Measurements from ENCODE around the gene FAM3A.
A peak's percentile ranks its signal among the peaks of the same experiment; 100 is the strongest.
"Not testable (repeated sequence)": the region's sequence is repeated elsewhere in the genome, so short reads cannot be mapped to it uniquely, and the experiment has no call there.

FAM3A gene

GRCh38 chrX:154506483-154507332, 9.3 kb downstream of the FAM3A start:
- DNase-seq (ENCODE audit: extremely low read depth in 1 of 2, low read depth in 1 of 2) = no peak

- no peak for DNase-seq (ENCODE audit: extremely low read depth in 1 of 2, low read depth in 1 of 2)
Measured at GRCh38 chrX:154505734-154506133, 10.3 kb downstream of the FAM3A start.

GRCh38 chrX:154502989-154503388, 13.0 kb downstream of the FAM3A start:
- DNase-seq (ENCODE audit: extremely low read depth in 1 of 2, low read depth in 1 of 2) = no peak

- no peak for DNase-seq (ENCODE audit: extremely low read depth in 1 of 2, low read depth in 1 of 2)
Measured at GRCh38 chrX:154502098-154502497, 13.9 kb downstream of the FAM3A start.

- DNase-seq (ENCODE audit: extremely low read depth in 1 of 2, low read depth in 1 of 2) = not testable (repeated sequence)
Measured at GRCh38 chrX:154501423-154501822, 14.6 kb downstream of the FAM3A start.

GRCh38 chrX:154496591-154497137, 19.4 kb downstream of the FAM3A start:
- not testable (repeated sequence) for DNase-seq (ENCODE audit: extremely low read depth in 1 of 2, low read depth in 1 of 2)

GRCh38 chrX:154495472-154495922, 20.5 kb downstream of the FAM3A start:
- no peak for DNase-seq (ENCODE audit: extremely low read depth in 1 of 2, low read depth in 1 of 2)

GRCh38 chrX:154494715-154495114, 21.3 kb downstream of the FAM3A start:
- DNase-seq (ENCODE audit: extremely low read depth in 1 of 2, low read depth in 1 of 2) = no peak

- peak; percentile 68 to 78 for DNase-seq (ENCODE audit: extremely low read depth in 1 of 2, low read depth in 1 of 2)
Measured at GRCh38 chrX:154490414-154491083, 25.5 kb downstream of the FAM3A start, which contains the start of gene SLC10A3. Gene SLC10A3, minus strand, starts transcription at chrX:154490629. Its CDS starts 1,689 bp downstream, at chrX:154488940.

GRCh38 chrX:154490021-154490413, 26.0 kb downstream of the FAM3A start:
- no peak for DNase-seq (ENCODE audit: extremely low read depth in 1 of 2, low read depth in 1 of 2)

- no peak for DNase-seq (ENCODE audit: extremely low read depth in 1 of 2, low read depth in 1 of 2)
Measured at GRCh38 chrX:154489182-154489581, 26.9 kb downstream of the FAM3A start.

GRCh38 chrX:154488336-154489075, 27.5 kb downstream of the FAM3A start:
- DNase-seq (ENCODE audit: extremely low read depth in 1 of 2, low read depth in 1 of 2) = no peak

GRCh38 chrX:154487518-154488290, 28.3 kb downstream of the FAM3A start:
- no peak for DNase-seq (ENCODE audit: extremely low read depth in 1 of 2, low read depth in 1 of 2)

GRCh38 chrX:154486396-154487207, 29.4 kb downstream of the FAM3A start, which contains the start of gene UBL4A:
Gene UBL4A, minus strand, starts transcription at chrX:154486615. Its CDS starts 31 bp downstream, at chrX:154486584.
- peak in 1 of 2 donors; percentile 49 for DNase-seq (ENCODE audit: extremely low read depth in 1 of 2, low read depth in 1 of 2)

GRCh38 chrX:154486052-154486395, 30.0 kb downstream of the FAM3A start:
- DNase-seq (ENCODE audit: extremely low read depth in 1 of 2, low read depth in 1 of 2) = no peak

GRCh38 chrX:154485150-154486051, 30.6 kb downstream of the FAM3A start:
- DNase-seq (ENCODE audit: extremely low read depth in 1 of 2, low read depth in 1 of 2) = no peak

GRCh38 chrX:154484255-154485149, 31.5 kb downstream of the FAM3A start:
- DNase-seq (ENCODE audit: extremely low read depth in 1 of 2, low read depth in 1 of 2) = no peak
